GM21717 (cell line): ENCODE results near the gene CREB5.
"Not testable (repeated sequence)": the region's sequence is repeated elsewhere in the genome, so short reads cannot be mapped to it uniquely, and the experiment has no call there.

Experiments
- ATAC-seq: cut with Tn5 transposase; IDR thresholded peaks from one replicate; pipeline ENCODE4 v1.9.1; 2021; ENCODE audit warnings: mild to moderate bottlenecking, moderate library complexity; ENCODE audit not compliant: unreplicated experiment

CREB5 gene

GRCh38 chr7:28573059-28573553 is 160.8 kb downstream of the CREB5 start:
- ATAC-seq: no peak

DNA sequence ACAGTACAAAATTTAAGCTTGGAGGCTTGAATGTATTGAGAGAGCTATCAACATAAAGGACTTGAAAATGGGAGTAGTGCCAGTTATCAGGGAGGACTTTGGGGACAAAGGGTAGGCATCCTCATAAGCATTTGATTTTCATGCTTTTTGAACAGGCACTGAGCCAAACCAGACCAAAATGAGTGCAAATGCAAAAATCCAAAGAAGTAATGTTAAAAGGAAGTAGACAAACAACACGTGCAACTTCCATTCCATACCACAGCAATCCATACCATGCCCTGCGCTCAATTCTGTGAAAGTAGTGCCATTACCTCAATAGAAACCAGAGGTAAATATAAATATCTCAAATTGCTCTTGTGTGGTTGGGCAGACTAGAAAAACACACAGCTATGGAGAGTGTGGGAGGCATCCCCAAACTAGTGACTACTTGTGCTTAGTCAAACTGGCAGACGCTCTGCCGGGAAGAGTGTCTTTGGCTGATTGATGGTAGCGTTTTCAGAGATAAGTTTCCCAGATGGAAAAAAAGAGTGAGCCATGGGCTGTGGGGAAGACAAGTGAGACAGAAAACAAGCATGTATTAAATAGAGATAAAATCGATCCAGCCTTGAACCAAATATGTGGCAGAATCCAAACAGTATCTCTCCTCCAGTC is 161.5 kb downstream of the CREB5 start:
- no peak for ATAC-seq

DNA sequence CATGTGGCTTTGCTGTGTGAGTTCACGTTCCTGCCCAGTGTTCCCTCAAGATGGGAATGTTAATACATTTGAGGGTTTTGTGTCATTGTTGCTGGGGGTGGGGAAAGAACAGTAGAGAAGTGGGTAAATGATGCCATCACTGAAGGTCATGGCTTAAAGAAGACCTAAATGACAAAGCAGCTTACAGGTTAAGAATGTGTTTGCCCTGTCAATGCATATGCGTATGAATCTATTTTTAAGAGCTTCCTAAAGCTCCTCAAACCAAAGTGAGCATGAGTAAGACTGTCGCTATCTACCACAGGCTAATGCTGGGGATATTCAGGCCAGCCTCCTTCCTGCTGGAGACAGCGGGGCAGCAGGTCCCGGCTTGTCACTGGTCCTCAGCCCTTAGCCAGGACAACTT is 162.9 kb downstream of the CREB5 start:
- ATAC-seq: no peak

- ATAC-seq: no peak
Observed at GRCh38 chr7:28576656-28577055, 164.3 kb downstream of the CREB5 start.

- ATAC-seq: no peak
Observed at GRCh38 chr7:28579571-28579970, 167.3 kb downstream of the CREB5 start.

DNA sequence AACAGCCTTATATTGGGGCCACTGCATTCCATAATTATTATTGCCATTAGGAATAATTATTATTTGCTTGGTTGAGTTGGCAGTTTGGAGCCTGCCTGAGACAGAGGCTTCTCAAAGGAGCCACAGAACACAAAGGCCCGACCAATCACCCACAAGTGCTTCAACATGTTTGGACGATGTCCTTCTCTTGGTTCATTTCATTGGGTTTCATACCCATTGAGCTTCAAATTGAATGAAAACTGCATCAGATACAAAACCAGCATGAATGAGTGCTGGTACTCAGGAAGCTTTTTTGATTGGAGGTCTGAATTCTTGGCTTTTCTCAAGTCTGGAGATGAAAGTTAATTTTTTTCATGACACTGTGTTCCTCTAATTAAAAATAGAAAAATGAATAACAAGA is 168.3 kb downstream of the CREB5 start:
- no peak for ATAC-seq

DNA sequence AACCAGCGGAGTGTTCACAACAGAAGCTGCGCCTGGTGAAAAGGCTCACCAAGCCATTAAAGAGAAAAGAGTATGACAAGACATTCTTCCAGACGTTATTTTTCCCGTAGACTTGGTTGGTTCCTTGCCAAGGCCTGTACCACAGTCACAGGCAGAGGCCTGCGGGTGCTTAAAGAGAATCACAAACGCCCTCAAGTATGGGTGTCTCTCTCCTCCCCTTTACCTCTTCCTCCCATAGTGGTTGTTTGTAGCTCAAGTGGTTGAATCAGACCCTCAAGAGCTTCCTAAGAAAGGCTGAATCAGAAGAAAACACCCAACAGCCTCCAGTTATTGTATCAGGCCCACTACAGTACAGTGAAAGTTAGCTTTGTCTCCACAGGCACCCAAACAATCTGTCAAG is 169.0 kb downstream of the CREB5 start:
- ATAC-seq: no peak

- no peak for ATAC-seq
Observed at GRCh38 chr7:28582226-28582625, 169.9 kb downstream of the CREB5 start.

DNA sequence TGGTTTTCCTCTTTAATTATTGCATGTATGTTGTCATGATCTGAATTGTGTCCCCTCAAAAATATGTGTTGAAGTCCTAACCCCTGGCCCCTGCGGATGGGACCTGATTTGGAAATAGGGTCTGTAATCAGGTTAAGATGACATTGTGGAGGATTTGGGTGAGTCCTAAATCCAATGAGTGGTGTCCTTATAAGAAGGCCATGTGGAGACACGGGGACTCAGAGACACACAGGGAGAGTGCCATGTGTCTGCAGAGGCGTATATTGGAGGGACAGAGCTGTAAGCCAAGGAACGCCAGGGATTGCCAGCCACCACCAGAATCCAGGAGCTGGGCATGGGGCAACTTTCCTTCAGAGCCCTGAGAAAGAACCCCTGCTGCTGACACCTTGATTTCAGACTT is 171.9 kb downstream of the CREB5 start:
- no peak for ATAC-seq

GRCh38 chr7:28586736-28587135 is 174.4 kb downstream of the CREB5 start:
- ATAC-seq: no peak

- ATAC-seq: no peak
Observed at GRCh38 chr7:28587211-28587610, 174.9 kb downstream of the CREB5 start.

- no peak for ATAC-seq
Observed at GRCh38 chr7:28588602-28589001, 176.3 kb downstream of the CREB5 start.

GRCh38 chr7:28591041-28591674 is 178.8 kb downstream of the CREB5 start:
- no peak for ATAC-seq

DNA sequence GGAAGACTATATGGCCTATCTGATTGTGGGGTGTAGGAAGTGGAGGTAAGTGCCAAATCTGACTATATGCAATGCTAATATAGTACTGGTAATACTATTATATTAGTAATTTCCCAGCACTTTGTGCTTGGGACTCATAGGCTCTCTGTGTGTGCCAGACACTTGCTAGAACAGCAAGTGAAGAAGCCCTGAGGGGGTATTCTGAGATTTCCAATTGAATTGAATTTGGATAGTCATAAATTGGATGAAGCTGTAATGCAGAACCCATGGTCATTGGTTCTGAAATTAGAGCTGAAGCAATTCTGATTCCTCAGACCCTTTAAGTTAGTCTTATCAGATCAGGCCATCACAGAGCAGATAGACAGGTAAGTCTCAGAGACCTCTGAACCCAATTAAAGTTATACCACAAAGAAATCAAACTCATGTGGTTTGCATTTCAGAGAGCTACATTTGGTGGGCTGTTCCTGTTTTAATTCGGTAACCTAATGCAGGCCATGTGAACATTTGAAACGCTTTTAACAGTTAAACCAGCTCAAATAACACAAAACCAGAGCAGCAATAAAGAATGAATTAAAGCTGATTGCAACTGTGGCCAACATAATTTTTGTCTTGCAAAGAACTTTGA is 179.5 kb downstream of the CREB5 start:
- no peak for ATAC-seq

DNA sequence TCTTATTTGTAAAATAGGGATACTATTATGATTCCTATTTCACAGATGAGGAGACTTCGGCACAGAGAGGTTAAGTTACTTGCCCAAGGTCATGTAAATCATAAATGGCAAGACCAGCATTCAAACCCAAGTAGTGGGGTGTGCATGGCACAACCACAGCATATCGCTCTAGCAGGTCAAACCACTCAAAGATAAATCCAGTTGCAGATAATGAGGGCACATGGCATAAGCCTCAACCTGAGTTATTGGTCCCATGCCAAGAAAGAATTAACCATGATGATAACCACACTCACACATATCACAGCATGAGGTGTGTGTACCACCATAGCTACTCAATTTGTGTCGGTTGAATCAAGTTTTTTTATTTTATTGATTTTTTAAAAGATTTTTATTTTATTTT is 180.5 kb downstream of the CREB5 start:
- no peak for ATAC-seq

DNA sequence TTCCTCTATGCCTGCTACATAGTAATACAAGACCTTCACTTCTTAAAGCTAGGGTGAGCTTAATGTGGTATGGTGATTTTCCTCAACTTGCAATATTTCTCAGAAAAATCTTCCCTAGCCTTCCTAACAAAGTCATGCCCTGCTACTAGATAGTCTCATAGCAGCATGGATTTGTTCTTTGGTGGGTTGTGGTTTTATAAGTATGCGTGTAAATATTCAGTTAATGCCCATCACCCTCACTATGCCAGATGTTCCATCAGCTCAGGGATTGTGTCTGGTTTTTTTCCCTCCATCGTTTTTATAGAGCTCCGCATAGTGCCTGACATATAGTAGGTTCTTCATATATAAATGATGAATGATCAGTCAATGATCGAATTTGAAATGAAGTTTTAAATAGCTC is 182.8 kb downstream of the CREB5 start:
- ATAC-seq: no peak

- no peak for ATAC-seq
Observed at GRCh38 chr7:28595801-28596200, 183.5 kb downstream of the CREB5 start.

DNA sequence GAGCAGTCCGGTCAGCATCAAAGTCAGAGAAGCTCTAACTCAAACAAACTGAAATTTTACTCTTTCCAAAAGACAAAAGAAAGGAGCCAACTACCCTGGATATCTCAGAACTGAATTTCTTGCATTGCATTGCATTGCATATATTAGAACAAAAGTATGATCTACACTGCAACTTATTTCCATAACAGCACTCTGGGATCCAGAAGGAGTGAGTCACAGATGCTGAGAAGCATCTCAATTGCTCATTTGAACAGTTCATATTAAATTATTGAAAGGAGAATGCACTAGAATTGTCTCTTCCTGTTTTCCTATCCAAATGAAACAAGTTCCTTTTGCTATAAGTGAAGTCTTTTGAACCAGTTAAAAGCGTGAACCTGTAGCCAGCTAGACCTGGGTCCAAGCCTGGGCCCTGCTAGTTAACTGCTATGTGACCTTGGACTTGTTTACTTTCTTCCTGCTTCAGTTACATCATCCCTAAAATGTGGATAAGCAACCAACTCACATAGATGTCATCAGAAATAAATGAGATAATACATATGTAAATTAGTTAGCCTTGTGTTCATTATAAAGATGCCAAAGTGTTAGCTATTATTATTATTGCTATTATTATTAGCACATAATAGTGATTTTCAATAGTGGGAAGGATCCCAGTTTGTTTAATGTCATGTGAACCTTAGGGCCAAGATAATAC is 184.1 kb downstream of the CREB5 start:
- ATAC-seq: no peak

- no peak for ATAC-seq
Observed at GRCh38 chr7:28597284-28597683, 185.0 kb downstream of the CREB5 start.

GRCh38 chr7:28598037-28598436 is 185.7 kb downstream of the CREB5 start:
- ATAC-seq: not testable (repeated sequence)

- no peak for ATAC-seq
Observed at GRCh38 chr7:28598586-28598985, 186.3 kb downstream of the CREB5 start.

DNA sequence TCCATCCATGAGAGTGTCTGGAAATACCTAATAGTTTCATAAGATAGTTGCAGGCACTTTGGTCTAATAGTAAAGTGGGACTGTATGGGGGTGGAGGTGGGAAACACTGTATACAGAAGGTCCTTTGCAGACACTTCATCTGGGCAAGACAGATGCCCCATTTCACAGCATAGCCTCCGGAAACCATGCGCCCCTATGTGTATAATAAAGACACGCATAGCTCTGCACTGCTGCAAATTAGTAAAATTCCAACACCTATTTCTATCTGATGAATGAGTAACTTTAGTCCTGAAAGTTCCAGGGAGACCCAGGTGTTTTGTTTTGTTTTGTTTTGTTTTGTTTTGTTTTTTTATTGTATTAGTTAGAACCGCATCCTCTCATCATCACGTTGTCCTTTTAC is 187.1 kb downstream of the CREB5 start:
- ATAC-seq: no peak
